HepG2 (cell line): ENCODE results near the gene UTP25. TPM values are rescaled to one million over a fixed set of nuclear protein-coding genes. Genes with fewer than 3 reads are reported as not detected.

Source experiments
- ATAC-seq: fragments of 200-7000 bp; cut with Tn5 transposase; 3 replicates; pipeline ENCODE4 v1.9.1; 2020; ENCODE audit warnings: mild to moderate bottlenecking, moderate library complexity
- BruUV-seq: library from RNA; stranded (reverse); fragments of 400-500 nt; replicated peaks from 2 replicates; lab custom pipeline; 2021; lab: Mats Ljungman, UMichigan
- CTCF ChIA-PET: fragments of 300-600 bp; formaldehyde crosslinking; extraction: SDS; loops from one replicate; lab custom pipeline; 2021; ENCODE audit warnings: low total read pairs, inconsistent platforms, low intra/inter-chr PET ratio; lab: Yijun Ruan, JAX
- POLR2A ChIA-PET: fragments of 350-600 bp; sonication (Branson Sonifier 250); formaldehyde crosslinking; loops from one replicate; lab custom pipeline; 2020; ENCODE audit warnings: antibody characterized with exemption, inconsistent platforms; lab: Yijun Ruan, JAX
- DNase-seq: peaks from one replicate; pipeline ENCODE4 v3.0.0-alpha.2; 2015; ENCODE audit warnings: low spot score
- FAIRE-seq: peaks from 3 replicates; lab custom pipeline; 2011; peaks lifted over from hg19 to GRCh38; lab: Jason Lieb, UNC
- H2AFZ ChIP-seq: one replicate; pipeline ENCODE4 v1.6.1; 2011; ENCODE audit warnings: low read length, inconsistent platforms
- H3K27ac ChIP-seq: fragments of 300-600 bp; 3 replicates; pipeline ENCODE4 v1.8.0; 2011; ENCODE audit warnings: mixed run types, mild to moderate bottlenecking, mixed read lengths, low read length, inconsistent platforms; ENCODE audit not compliant: insufficient read depth; ENCODE audit errors: extremely low read length
- H3K27me3 ChIP-seq, 2 experiments: fragments of 200-600 bp in 1 of 2; 2 replicates in 1 of 2; 3 replicates in 1 of 2; pipeline versions ENCODE4 v1.6.0 to v1.8.0; 2011; ENCODE audit warnings: low read length in 2 of 2, mild to moderate bottlenecking in 2 of 2, moderate library complexity in 2 of 2, inconsistent platforms in 1 of 2; ENCODE audit not compliant: insufficient read depth in 2 of 2, control insufficient read depth in 1 of 2
- H3K36me3 ChIP-seq, 2 experiments: fragments of 200-600 bp in 1 of 2; replicated peaks in 1 of 2; 2 replicates in 1 of 2; 3 replicates in 1 of 2; pipeline versions ENCODE4 v1.5.1 to v1.8.0; 2011; ENCODE audit warnings: low read length in 2 of 2, inconsistent platforms in 1 of 2; ENCODE audit not compliant: insufficient read depth in 2 of 2, control insufficient read depth in 1 of 2
- H3K4me1 ChIP-seq: 2 replicates; pipeline ENCODE4 v1.5.1; 2012; ENCODE audit warnings: low read length, inconsistent platforms; ENCODE audit not compliant: insufficient read depth
- H3K4me2 ChIP-seq: 2 replicates; pipeline ENCODE4 v1.6.0; 2011; ENCODE audit warnings: low read depth, low read length, inconsistent platforms
- H3K4me3 ChIP-seq, 3 experiments: fragments of 200-600 bp in 1 of 3; sonication (generic), shearing (Covaris generic) in 1 of 3; replicated peaks in 1 of 3; 2 replicates each; pipeline ENCODE4 v1.5.1; 2011 to 2016; ENCODE audit warnings: low read length in 3 of 3, inconsistent platforms in 2 of 3, low read depth in 2 of 3, mild to moderate bottlenecking in 2 of 3, control low read depth in 1 of 3, mixed read lengths in 1 of 3; ENCODE audit not compliant: insufficient read depth in 1 of 3
- H3K79me2 ChIP-seq: one replicate; pipeline ENCODE4 v1.6.1; 2011; ENCODE audit warnings: low read length, inconsistent platforms; ENCODE audit not compliant: insufficient read depth
- H3K9ac ChIP-seq: 2 replicates; pipeline ENCODE4 v1.6.0; 2011; ENCODE audit warnings: mild to moderate bottlenecking, low read depth, low read length, inconsistent platforms; ENCODE audit not compliant: insufficient read depth
- H3K9me3 ChIP-seq: 2 replicates; pipeline ENCODE4 v1.5.1; 2012; ENCODE audit warnings: mild to moderate bottlenecking, low read length
- H4K20me1 ChIP-seq: 2 replicates; pipeline ENCODE4 v1.6.0; 2011; ENCODE audit warnings: inconsistent platforms, mild to moderate bottlenecking, low read length, moderate library complexity; ENCODE audit not compliant: insufficient read depth
- CHD4 ChIP-seq: fragments of 200-600 bp; sonication (generic); IDR thresholded peaks from 2 replicates; pipeline ENCODE4 v1.7.0; 2017; ENCODE audit warnings: mild to moderate bottlenecking, low read length, borderline replicate concordance
- ELF3 ChIP-seq: IDR thresholded peaks from 2 replicates; pipeline ENCODE4 v1.6.1; 2016; ENCODE audit warnings: missing genetic modification reagents, missing compliant biosample characterization
- HMGXB4 ChIP-seq, 2 experiments: sonication (generic) in 1 of 2; formaldehyde crosslinking in 1 of 2; IDR thresholded peaks; 2 replicates each; pipeline versions ENCODE4 v1.4.0 to v1.6.1; 2018 to 2020; ENCODE audit warnings: missing genetic modification reagents in 2 of 2, borderline replicate concordance in 1 of 2, low read depth in 1 of 2, mild to moderate bottlenecking in 1 of 2, missing biosample characterization in 1 of 2
- KIAA2018 ChIP-seq: sonication (generic); formaldehyde crosslinking; IDR thresholded peaks from 2 replicates; pipeline ENCODE4 v1.5.0; 2020; ENCODE audit warnings: mild to moderate bottlenecking, missing genetic modification reagents, borderline replicate concordance
- NR2F2 ChIP-seq: IDR thresholded peaks from 2 replicates; pipeline ENCODE4 v1.6.1; 2012; ENCODE audit warnings: low read depth, inconsistent platforms, borderline replicate concordance
- TBX3 ChIP-seq: fragments of 450-650 bp; IDR thresholded peaks from 2 replicates; pipeline ENCODE4 v1.6.1; 2017; ENCODE audit warnings: antibody characterized with exemption, mild to moderate bottlenecking, inconsistent platforms, borderline replicate concordance
- THAP11 ChIP-seq: IDR thresholded peaks from 2 replicates; pipeline ENCODE4 v1.6.1; 2016; ENCODE audit warnings: missing biosample characterization, missing genetic modification reagents
- ZNF337 ChIP-seq: sonication (generic); formaldehyde crosslinking; IDR thresholded peaks from 2 replicates; pipeline ENCODE4 v1.5.1; 2020; ENCODE audit warnings: missing genetic modification reagents, low read depth, mild to moderate bottlenecking, borderline replicate concordance
- ZNF496 ChIP-seq: sonication (generic); formaldehyde crosslinking; IDR thresholded peaks from 2 replicates; pipeline ENCODE4 v1.8.1; 2023; ENCODE audit warnings: mild to moderate bottlenecking, moderate library complexity, missing genetic modification reagents; ENCODE audit not compliant: insufficient replicate concordance
- ZNF724P ChIP-seq: sonication (generic); formaldehyde crosslinking; IDR thresholded peaks from 2 replicates; pipeline ENCODE4 v1.8.0; 2022; ENCODE audit warnings: missing genetic modification reagents, borderline replicate concordance
- ZNF770 ChIP-seq: sonication (generic); formaldehyde crosslinking; IDR thresholded peaks from 2 replicates; pipeline ENCODE4 v1.5.0; 2020; ENCODE audit warnings: mild to moderate bottlenecking, missing genetic modification reagents
- WGBS: methylation state at CpG from one replicate; pipeline ENCODE4 v1.1.6; 2017; ENCODE audit warnings: low lambda C conversion rate; 5-methylcytosine and 5-hydroxymethylcytosine counted together
- in situ Hi-C: cut with HindIII; loops from 2 replicates; pipeline ENCODE4 v1.10.0; 2017; ENCODE audit warnings: low pct_unique_long_range_greater_than_20kb; ENCODE audit not compliant: extremely low pct_ligation_motif_present
- intact Hi-C: fragments of 100-400 bp; cut with micrococcal nuclease; formaldehyde crosslinking; loops from one replicate; pipeline ENCODE4 v1.10.0; 2022; ENCODE audit not compliant: unreplicated experiment
- polyA plus RNA-seq, 8 experiments: library from polyadenylated mRNA; depleted of rRNA in 3 of 8; stranded (reverse) in 7 of 8; unstranded in 1 of 8; fragments of >200 nt; fragmentation: Illumina TruSeq in 4 of 8; extraction: Trizol in 4 of 8; gene quantifications; 2 replicates each; pipeline versions ENCODE4 v1.2.1 to v1.2.3, GENCODE V29; 2011 to 2016; ENCODE audit warnings: low read depth in 4 of 8, missing spikeins in 1 of 8, mixed read lengths in 1 of 8; ENCODE audit not compliant: insufficient read depth in 1 of 8
- total RNA-seq, 5 experiments: library from RNA; depleted of rRNA; stranded (reverse); fragments of >200 nt; fragmentation: Illumina TruSeq; extraction: Trizol; gene quantifications; 2 replicates each; pipeline ENCODE4 v1.2.3, GENCODE V29; 2016; ENCODE audit warnings: low read depth in 1 of 5

The UTP25 gene
- total and polyA plus RNA-seq, 2 of the 13 experiments (the other 11 are each of a cell fraction or from before 2014, with no cell fraction given) = 4.8 to 5.7 TPM

- TF ChIP-seq KIAA2018 (CRISPR knock-in tag) = no peak
- TF ChIP-seq ZNF724P = no peak
- TF ChIP-seq ZNF337 (CRISPR knock-in tag) = no peak
These were observed 12.3 kb upstream of the UTP25 start (continued) for GRCh38 chr1:209815490-209815889.

GRCh38 chr1:209815931-209816341, 11.8 kb upstream of the UTP25 start:
- Histone ChIP-seq H3K4me2 (no peak overlapping the region), H3K9ac (no peak overlapping the region), H3K36me3 (no peaks in the 10 kb centered on the region), H3K4me3 (no peak overlapping the region), H3K79me2 (no peaks in the 10 kb centered on the region), H3K9me3 (no peaks in the 10 kb centered on the region), H3K27ac (no peak overlapping the region), H3K27me3 (peaks cover 0 to 8% of the 10 kb centered on the region in 2 experiments; a peak in 2 of 5 replicates), H4K20me1 (no peaks in the 10 kb centered on the region), H3K4me1 (peaks cover 32% of the 10 kb centered on the region), H2AFZ (no peak overlapping the region)
- in situ Hi-C loops (no loop called here), intact Hi-C loops (no loop called here)
- ATAC-seq (peak; percentile 53), FAIRE-seq (no peak), DNase-seq (no peak)
- BruUV-seq = no TSS peak
- ChIA-PET CTCF (no interaction called here), POLR2A (no interaction called here)
- 5% methylated on average over 3 of the region's 6 CpGs for WGBS
- TF ChIP-seq TBX3 (no peak), CHD4 (no peak), NR2F2 (no peak), THAP11 (no peak), ZNF496 (CRISPR knock-in tag) (no peak), ZNF770 (CRISPR knock-in tag) (no peak), HMGXB4 (CRISPR knock-in tag; IDR thresholded peaks at IDR 0.05; ENCODE audit: borderline replicate concordance in 1 of 2, low read depth in 1 of 2) (no peak), ELF3 (CRISPR knock-in tag) (no peak)
